ENCODE measurements around the gene ACTRT2. TPM values are rescaled to one million over a fixed set of nuclear protein-coding genes. Genes with fewer than 3 reads are reported as not detected.

Gene ACTRT2
- total and polyA plus RNA-seq, 2 of the 8 experiments (the other 6 are each of a cell fraction or from before 2014, with no cell fraction given) = not detected

DNA sequence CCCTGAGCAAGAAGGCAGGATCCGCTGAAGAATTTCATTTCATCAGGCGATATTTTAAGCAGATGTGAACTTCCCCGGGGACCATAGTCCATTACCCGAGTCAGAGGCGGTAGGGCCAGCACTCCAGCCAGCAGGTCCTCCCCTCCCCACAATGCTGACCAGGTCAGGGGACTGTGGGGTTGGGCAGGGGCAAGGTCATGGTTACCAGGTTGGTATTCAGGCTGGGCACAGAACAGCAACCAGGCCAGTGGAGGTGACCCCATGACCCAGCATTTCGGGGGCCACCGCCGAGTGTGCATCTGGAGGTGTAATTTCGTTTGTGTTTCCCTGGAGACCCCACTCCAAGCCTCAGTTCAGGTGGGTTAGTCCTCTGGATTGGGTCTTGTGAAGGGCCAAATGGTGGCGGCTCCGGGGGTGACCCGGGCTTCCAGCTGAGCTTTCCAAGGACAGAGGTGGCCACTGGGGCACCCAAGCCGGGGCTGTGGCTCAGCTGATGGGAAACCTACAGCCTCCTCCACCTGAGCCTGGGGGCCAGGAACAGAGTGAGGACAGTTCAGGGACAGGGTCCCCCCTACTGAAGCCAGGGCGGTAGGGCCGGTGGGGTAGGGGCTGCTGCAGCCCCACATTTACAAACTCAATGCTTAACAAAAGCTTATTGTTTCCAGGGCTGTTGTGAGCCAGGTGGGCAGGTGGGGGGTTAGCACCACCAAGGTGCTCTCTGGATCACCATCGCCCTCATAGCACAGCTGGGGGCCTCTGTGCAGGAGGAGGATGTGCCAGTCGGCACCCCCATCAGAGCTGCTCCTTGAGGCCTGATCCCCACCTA lies 50.5 kb downstream of the ACTRT2 start:
- Histone ChIP-seq H3K18ac (ENCODE audit: extremely low read depth, low read length) (peak overlapping the region; percentile 78), H3K4me3 (ENCODE audit: extremely low read depth in 1 of 4, insufficient read depth in 2 of 4, low read depth in 3 of 4, low read length in 4 of 4) (peak overlapping the region in 1 of 4 experiments; percentile 53; a peak in 2 of 8 replicates), H3K14ac (ENCODE audit: insufficient read length) (no peak overlapping the region), H2AK5ac (ENCODE audit: low read depth, low read length) (0 out of 2 replicates have a peak overlapping the region, but pooled peaks have one; percentile 48), H2BK12ac (ENCODE audit: low read depth, low read length) (peak overlapping the region; percentile 60; the same call in 1 of the 2 replicates), H4K91ac (replicated peaks; ENCODE audit: insufficient read length, low read length) (peak overlapping the region; percentile 12), H3K4me2 (ENCODE audit: insufficient read depth in 1 of 2, low read depth in 2 of 2, low read length in 2 of 2) (peak overlapping the region; percentile 75; a peak in 3 of 4 replicates), H3K23me2 (ENCODE audit: low read depth, low read length) (peaks cover 13% of the 10 kb centered on the region; the same call in 1 of the 2 replicates), H3K4ac (replicated peaks; ENCODE audit: insufficient read length, low read depth, low read length) (no peak overlapping the region), H3K9me3 (ENCODE audit: insufficient read depth in 2 of 2, low read depth in 1 of 2, low read length in 1 of 2) (no peaks in the 10 kb centered on the region; a peak in 1 of 4 replicates), H4K8ac (ENCODE audit: extremely low read depth, insufficient read depth, low read length) (no peak overlapping the region; the same call in 1 of the 2 replicates), H3K27me3 (replicated peaks in 1 of 4; ENCODE audit: control insufficient read depth in 3 of 4, extremely low read depth in 1 of 4, insufficient read depth in 3 of 4, low read length in 3 of 4) (peaks cover 68 to 92% (median 79%) of the 10 kb centered on the region in 4 experiments), H3K4me1 (replicated peaks in 1 of 4; ENCODE audit: control insufficient read depth in 3 of 4, insufficient read depth in 4 of 4, low read length in 3 of 4) (peaks cover 0 to 49% (median 33%) of the 10 kb centered on the region in 4 experiments; a peak in 6 of 7 replicates), H2AFZ (ENCODE audit: low read length) (no peak overlapping the region), H2BK20ac (ENCODE audit: low read length) (0 out of 2 replicates have a peak overlapping the region, but pooled peaks have one; percentile 61), H3K56ac (replicated peaks; ENCODE audit: insufficient read length, low read depth, low read length) (no peak overlapping the region), H2BK120ac (replicated peaks; ENCODE audit: low read depth, low read length) (no peak overlapping the region), H4K20me1 (replicated peaks in 1 of 2; ENCODE audit: control insufficient read depth in 1 of 2, insufficient read depth in 2 of 2, low read length in 2 of 2) (peaks cover 9 to 14% of the 10 kb centered on the region in 2 experiments), H2BK5ac (ENCODE audit: low read depth, low read length) (peak overlapping the region; percentile 52; the same call in 1 of the 2 replicates), H4K5ac (ENCODE audit: insufficient read length, low read depth, low read length) (no peak overlapping the region), H3K79me2 (ENCODE audit: control insufficient read depth in 1 of 2, insufficient read depth in 2 of 2, low read length in 2 of 2) (no peaks in the 10 kb centered on the region), H3K9ac (replicated peaks in 1 of 4; ENCODE audit: extremely low read depth in 1 of 4, low read depth in 3 of 4, low read length in 3 of 4) (no peak overlapping the region), H2BK15ac (ENCODE audit: low read length) (no peak overlapping the region), H3K79me1 (ENCODE audit: low read depth, low read length) (no peaks in the 10 kb centered on the region), H3K27ac (ENCODE audit: low read depth, low read length) (no peak overlapping the region), H3K36me3 (ENCODE audit: control insufficient read depth in 2 of 4, insufficient read depth in 4 of 4, low read length in 3 of 4) (peaks cover 0 to 18% (median 0%) of the 10 kb centered on the region in 4 experiments; a peak in 1 of 8 replicates), H3K23ac (ENCODE audit: insufficient read length) (no peak overlapping the region)
- ChIA-PET CTCF (ENCODE audit: partially characterized antibody) (interaction anchor here (0.6 to 1.2 kb wide), 9 partner anchors 101 to 793 kb away, joined by 3 to 4 read pairs (median 3); no protein-coding TSS in a partner anchor), POLR2A (ENCODE audit: partially characterized antibody) (no interaction called here)
- FAIRE-seq (no peak), DNase-seq (ENCODE audit: low read depth in 1 of 2, low spot score in 2 of 2) (no peak)
- TF ChIP-seq SUZ12 (IDR thresholded peaks at IDR 0.05; ENCODE audit: low read length) (no peak), CTBP2 (IDR thresholded peaks at IDR 0.05; ENCODE audit: borderline replicate concordance, insufficient read depth, insufficient read length, low read length) (peak; percentile 50), FOSL1 (IDR thresholded peaks at IDR 0.05; ENCODE audit: insufficient read depth, low read depth, low read length) (no peak)
- WGBS, 2 experiments (ENCODE audit: extremely low coverage in 1 of 2, insufficient coverage in 1 of 2, insufficient read length in 1 of 2, insufficient replicate concordance in 2 of 2, low coverage in 1 of 2, low lambda C conversion rate in 2 of 2, missing lambda C conversion rate in 1 of 2) = 41% methylated on average over 16 of the region's 17 CpGs; no CpG with 5 or more reads in 1 of the 2 experiments

Measured in H1 (cell line).